Fibroblast of villous mesenchyme (primary cell): ENCODE results near the gene CTNNA2. TPM values are rescaled to one million over a fixed set of nuclear protein-coding genes. Genes with fewer than 3 reads are reported as not detected.

Experiments used
- DNase-seq: peaks from one replicate; pipeline ENCODE4 v3.0.0-alpha.2; 2010; ENCODE audit warnings: low read depth
- H3K4me3 ChIP-seq: 2 replicates; pipeline ENCODE4 v1.5.1; 2011; ENCODE audit warnings: low read depth, mild to moderate bottlenecking, low read length
- CTCF ChIP-seq: IDR thresholded peaks from 2 replicates; pipeline ENCODE4 v1.5.1; 2012; ENCODE audit warnings: low read depth, mild to moderate bottlenecking, low read length; ENCODE audit not compliant: insufficient read depth
- total RNA-seq: library from RNA; depleted of rRNA; stranded (reverse); fragments of >200 nt; gene quantifications from 2 replicates; pipeline ENCODE4 v1.2.3, GENCODE V29; 2012

The CTNNA2 gene
- total RNA-seq, 1 donor = not detected

- no peak overlapping the region for H3K4me3 ChIP-seq
- TF ChIP-seq CTCF = no peak
- DNase-seq = no peak
These were observed 336.4 kb downstream of the CTNNA2 start for GRCh38 chr2:79849241-79849640.

GRCh38 chr2:79849949-79850348, 337.1 kb downstream of the CTNNA2 start:
- DNase-seq = no peak
- H3K4me3 ChIP-seq = no peak overlapping the region
- TF ChIP-seq CTCF = no peak

GRCh38 chr2:79850912-79851311, 338.1 kb downstream of the CTNNA2 start:
- no peak for TF ChIP-seq CTCF
- no peak for DNase-seq
- H3K4me3 ChIP-seq = no peak overlapping the region

GRCh38 chr2:79855264-79856006, 342.6 kb downstream of the CTNNA2 start:
- DNase-seq = no peak
- peak; percentile 8 for TF ChIP-seq CTCF
- no peak overlapping the region for H3K4me3 ChIP-seq

GRCh38 chr2:79857888-79858287, 345.0 kb downstream of the CTNNA2 start:
- DNase-seq = no peak
- H3K4me3 ChIP-seq = no peak overlapping the region
- TF ChIP-seq CTCF = no peak

- no peak overlapping the region for H3K4me3 ChIP-seq
- TF ChIP-seq CTCF = peak; percentile 53
- peak; percentile 11 for DNase-seq
These were observed 347.6 kb downstream of the CTNNA2 start for GRCh38 chr2:79860228-79861058.
